ENCODE results near the gene ALDH1A1. TPM values are rescaled to one million over a fixed set of nuclear protein-coding genes. Genes with fewer than 3 reads are reported as not detected.
A peak's percentile ranks its signal among the peaks of the same experiment; 100 is the strongest.

The ALDH1A1 gene
- total RNA-seq, 1 experiment from 2014 or later: not detected

- DNase-seq (ENCODE audit: low read depth): peak; percentile 6
These were observed 26.7 kb upstream of the ALDH1A1 start for GRCh38 chr9:72979405-72980100.

GRCh38 chr9:72978744-72979143, 25.9 kb upstream of the ALDH1A1 start:
- DNase-seq (ENCODE audit: low read depth): peak; percentile 57

- DNase-seq (ENCODE audit: low read depth): peak; percentile 67
These were observed 24.8 kb upstream of the ALDH1A1 start for GRCh38 chr9:72977670-72978069.

- DNase-seq (ENCODE audit: low read depth): no peak
These were observed 21.6 kb upstream of the ALDH1A1 start for GRCh38 chr9:72974501-72974900.

- DNase-seq (ENCODE audit: low read depth): no peak
These were observed 19.8 kb upstream of the ALDH1A1 start for GRCh38 chr9:72972636-72973035.

- DNase-seq (ENCODE audit: low read depth): no peak
These were observed 18.6 kb upstream of the ALDH1A1 start for GRCh38 chr9:72971411-72971810.

- no peak for DNase-seq (ENCODE audit: low read depth)
These were observed 7.6 kb upstream of the ALDH1A1 start for GRCh38 chr9:72960446-72960845.

GRCh38 chr9:72958485-72959281, 5.8 kb upstream of the ALDH1A1 start:
- no peak for DNase-seq (ENCODE audit: low read depth)

- no peak for DNase-seq (ENCODE audit: low read depth)
These were observed 2.7 kb upstream of the ALDH1A1 start for GRCh38 chr9:72955571-72955970.

- DNase-seq (ENCODE audit: low read depth): no peak
These were observed 2.2 kb upstream of the ALDH1A1 start for GRCh38 chr9:72955126-72955455.

- no peak for DNase-seq (ENCODE audit: low read depth)
These were observed 1.7 kb upstream of the ALDH1A1 start for GRCh38 chr9:72954431-72955125.

GRCh38 chr9:72952381-72952690, 517 bp downstream of the ALDH1A1 start:
- DNase-seq (ENCODE audit: low read depth): no peak

GRCh38 chr9:72951520-72952380, 1.1 kb downstream of the ALDH1A1 start:
- no peak for DNase-seq (ENCODE audit: low read depth)

GRCh38 chr9:72950875-72951442, 1.9 kb downstream of the ALDH1A1 start:
- DNase-seq (ENCODE audit: low read depth): no peak

- DNase-seq (ENCODE audit: low read depth): no peak
These were observed 2.9 kb downstream of the ALDH1A1 start for GRCh38 chr9:72949918-72950325.

GRCh38 chr9:72949244-72949582, 3.6 kb downstream of the ALDH1A1 start:
- no peak for DNase-seq (ENCODE audit: low read depth)

- no peak for DNase-seq (ENCODE audit: low read depth)
These were observed 4.1 kb downstream of the ALDH1A1 start for GRCh38 chr9:72948575-72949243.

- no peak for DNase-seq (ENCODE audit: low read depth)
These were observed 4.8 kb downstream of the ALDH1A1 start for GRCh38 chr9:72947984-72948465.

- no peak for DNase-seq (ENCODE audit: low read depth)
These were observed 6.0 kb downstream of the ALDH1A1 start for GRCh38 chr9:72946821-72947220.

- no peak for DNase-seq (ENCODE audit: low read depth)
These were observed 6.5 kb downstream of the ALDH1A1 start for GRCh38 chr9:72946318-72946717.

GRCh38 chr9:72945391-72945790, 7.5 kb downstream of the ALDH1A1 start:
- no peak for DNase-seq (ENCODE audit: low read depth)

Data from Daoy (cell line).